HCT116 (cell line): Measurements from ENCODE around the gene PLSCR4. TPM values are rescaled to one million over a fixed set of nuclear protein-coding genes. Genes with fewer than 3 reads are reported as not detected.

Source experiments
- ATAC-seq: fragments of 200-7000 bp; cut with Tn5 transposase; 2 replicates; pipeline ENCODE4 v1.9.1; 2020; ENCODE audit warnings: mild to moderate bottlenecking, moderate library complexity
- BruUV-seq: library from RNA; stranded (reverse); fragments of 400-500 nt; replicated peaks from 2 replicates; lab custom pipeline; 2021; lab: Mats Ljungman, UMichigan
- CTCF ChIA-PET: fragments of 300-600 bp; sonication (Branson Sonifier 250); formaldehyde crosslinking; loops from one replicate; lab custom pipeline; 2021; ENCODE audit warnings: antibody characterized with exemption; lab: Charles Lee
- POLR2A ChIA-PET: fragments of 300-600, 350-600 bp; sonication (Branson Sonifier 250); formaldehyde crosslinking; loops from one replicate; lab custom pipeline; 2021; ENCODE audit warnings: antibody characterized with exemption; lab: Charles Lee
- RAD21 ChIA-PET, 2 experiments: fragments of 300-600 bp; sonication (Branson Sonifier 250); formaldehyde crosslinking; loops; one replicate each; lab custom pipeline; 2023; ENCODE audit warnings: low total read pairs in 2 of 2; ENCODE audit not compliant: uncharacterized antibody in 2 of 2, unreplicated experiment in 2 of 2, low non-redundant PET in 1 of 2; lab: Charles Lee
- DNase-seq: peaks from one replicate; pipeline ENCODE4 v3.0.0-alpha.2; 2010; ENCODE audit warnings: low read depth, low spot score
- H2AFZ ChIP-seq: fragments of 200-600 bp; shearing (Covaris generic), sonication (generic); 2 replicates; pipeline ENCODE4 v1.6.1; 2017; ENCODE audit warnings: low read depth, mixed run types, mixed read lengths, antibody characterized with exemption, low read length; ENCODE audit not compliant: poor library complexity, severe bottlenecking
- H3K27ac ChIP-seq: 2 replicates; pipeline ENCODE4 v1.5.1; 2012; ENCODE audit warnings: low read depth, low read length
- H3K27me3 ChIP-seq: fragments of 200-600 bp; sonication (generic); 2 replicates; pipeline ENCODE4 v1.6.1; 2016; ENCODE audit warnings: mixed run types, low read length, mixed read lengths; ENCODE audit not compliant: insufficient read depth
- H3K36me3 ChIP-seq, 2 experiments: fragments of 200-500 bp in 1 of 2; fragments of 200-600 bp in 1 of 2; sonication (Bioruptor generic) in 1 of 2; sonication (generic) in 1 of 2; 2 replicates each; pipeline versions ENCODE4 v1.5.1 to v1.6.1; 2014 to 2016; ENCODE audit warnings: low read length in 2 of 2, inconsistent platforms in 1 of 2, mixed read lengths in 1 of 2, mixed run types in 1 of 2; ENCODE audit not compliant: insufficient read depth in 2 of 2, control insufficient read depth in 1 of 2
- H3K4me1 ChIP-seq, 2 experiments: fragments of 200-600 bp in 1 of 2; sonication (generic) in 1 of 2; 2 replicates each; pipeline versions ENCODE4 v1.5.1 to v1.6.1; 2012 to 2017; ENCODE audit warnings: low read length in 2 of 2, inconsistent platforms in 1 of 2, mild to moderate bottlenecking in 1 of 2, mixed read lengths in 1 of 2, mixed run types in 1 of 2, moderate library complexity in 1 of 2; ENCODE audit not compliant: insufficient read depth in 2 of 2, control insufficient read depth in 1 of 2
- H3K4me2 ChIP-seq: fragments of 200-600 bp; sonication (generic); 2 replicates; pipeline ENCODE4 v1.6.1; 2017; ENCODE audit warnings: mixed run types, low read length, mixed read lengths
- H3K4me3 ChIP-seq, 2 experiments: fragments of 200-600 bp in 1 of 2; sonication (generic) in 1 of 2; replicated peaks in 1 of 2; 2 replicates each; pipeline ENCODE4 v1.5.1; 2011 to 2016; ENCODE audit warnings: low read length in 2 of 2, control low read depth in 1 of 2, low read depth in 1 of 2, mild to moderate bottlenecking in 1 of 2, mixed read lengths in 1 of 2, mixed run types in 1 of 2
- H3K79me2 ChIP-seq: fragments of 200-600 bp; sonication (generic); 2 replicates; pipeline ENCODE4 v1.6.1; 2017; ENCODE audit warnings: mild to moderate bottlenecking, mixed run types, low read length, moderate library complexity, mixed read lengths; ENCODE audit not compliant: insufficient read depth
- H3K9ac ChIP-seq: fragments of 200-600 bp; sonication (generic); 2 replicates; pipeline ENCODE4 v1.6.1; 2016; ENCODE audit warnings: low read length, mixed read lengths
- H3K9me2 ChIP-seq: fragments of 200-600 bp; sonication (generic), shearing (Covaris generic); 2 replicates; pipeline ENCODE4 v1.6.1; 2017; ENCODE audit warnings: mixed run types, mild to moderate bottlenecking, moderate library complexity; ENCODE audit not compliant: insufficient read depth
- H3K9me3 ChIP-seq, 2 experiments: fragments of 200-500 bp in 1 of 2; fragments of 200-600 bp in 1 of 2; sonication (Bioruptor generic) in 1 of 2; sonication (generic) in 1 of 2; 2 replicates each; pipeline ENCODE4 v1.6.1; 2014 to 2017; ENCODE audit warnings: low read length in 2 of 2, mixed read lengths in 2 of 2, inconsistent platforms in 1 of 2, low read depth in 1 of 2, mild to moderate bottlenecking in 1 of 2, mixed run types in 1 of 2, moderate library complexity in 1 of 2; ENCODE audit not compliant: control insufficient read depth in 1 of 2, insufficient read depth in 1 of 2
- H4K20me1 ChIP-seq: fragments of 200-600 bp; sonication (generic), shearing (Covaris generic); 2 replicates; pipeline ENCODE4 v1.6.1; 2017; ENCODE audit warnings: mixed run types, mild to moderate bottlenecking, moderate library complexity; ENCODE audit not compliant: insufficient read depth
- CBX3 ChIP-seq: IDR thresholded peaks from 2 replicates; pipeline ENCODE4 v1.6.1; 2012; ENCODE audit warnings: low read depth
- EGR1 ChIP-seq: IDR thresholded peaks from 2 replicates; pipeline ENCODE4 v1.6.1; 2012; ENCODE audit warnings: low read depth
- EZH2 ChIP-seq: fragments of 200-600 bp; sonication (generic); IDR thresholded peaks from 2 replicates; pipeline ENCODE4 v1.6.1; 2017; ENCODE audit warnings: antibody characterized with exemption, mixed run types
- POLR2AphosphoS5 ChIP-seq: IDR thresholded peaks from 2 replicates; pipeline ENCODE4 v1.6.1; 2011; ENCODE audit warnings: mild to moderate bottlenecking, low read depth, low read length, moderate library complexity
- RAD21 ChIP-seq: IDR thresholded peaks from 2 replicates; pipeline ENCODE4 v1.6.1; 2012; ENCODE audit warnings: low read depth, mild to moderate bottlenecking
- SRF ChIP-seq: IDR thresholded peaks from 2 replicates; pipeline ENCODE4 v1.6.1; 2012; ENCODE audit warnings: low read depth
- TCF7L2 ChIP-seq: IDR thresholded peaks from 2 replicates; pipeline ENCODE4 v1.7.0; 2011; ENCODE audit warnings: borderline replicate concordance, inconsistent platforms; ENCODE audit not compliant: insufficient read depth, insufficient read length; ENCODE audit errors: extremely low read depth
- ZFX ChIP-seq: fragments of 450-650 bp; IDR thresholded peaks from 2 replicates; pipeline ENCODE4 v1.6.1; 2017
- intact Hi-C: fragments of 100-400 bp; cut with micrococcal nuclease; formaldehyde crosslinking; loops from 2 replicates; pipeline ENCODE4 v1.10.0; 2022
- total RNA-seq: library from RNA; stranded (reverse); gene quantifications from one replicate; pipeline ENCODE4 v1.2.1, GENCODE V29; 2021; ENCODE audit not compliant: unreplicated experiment
- TF ChIP-seq, protein P1 (sequence below): IDR thresholded peaks from 2 replicates; pipeline ENCODE4 v1.6.1; 2011; ENCODE audit warnings: mild to moderate bottlenecking, low read length, moderate library complexity; ENCODE audit not compliant: insufficient replicate concordance; ENCODE audit errors: extremely low read depth

Gene PLSCR4
- total RNA-seq, 1 experiment from 2014 or later: 4.1 TPM

DNA sequence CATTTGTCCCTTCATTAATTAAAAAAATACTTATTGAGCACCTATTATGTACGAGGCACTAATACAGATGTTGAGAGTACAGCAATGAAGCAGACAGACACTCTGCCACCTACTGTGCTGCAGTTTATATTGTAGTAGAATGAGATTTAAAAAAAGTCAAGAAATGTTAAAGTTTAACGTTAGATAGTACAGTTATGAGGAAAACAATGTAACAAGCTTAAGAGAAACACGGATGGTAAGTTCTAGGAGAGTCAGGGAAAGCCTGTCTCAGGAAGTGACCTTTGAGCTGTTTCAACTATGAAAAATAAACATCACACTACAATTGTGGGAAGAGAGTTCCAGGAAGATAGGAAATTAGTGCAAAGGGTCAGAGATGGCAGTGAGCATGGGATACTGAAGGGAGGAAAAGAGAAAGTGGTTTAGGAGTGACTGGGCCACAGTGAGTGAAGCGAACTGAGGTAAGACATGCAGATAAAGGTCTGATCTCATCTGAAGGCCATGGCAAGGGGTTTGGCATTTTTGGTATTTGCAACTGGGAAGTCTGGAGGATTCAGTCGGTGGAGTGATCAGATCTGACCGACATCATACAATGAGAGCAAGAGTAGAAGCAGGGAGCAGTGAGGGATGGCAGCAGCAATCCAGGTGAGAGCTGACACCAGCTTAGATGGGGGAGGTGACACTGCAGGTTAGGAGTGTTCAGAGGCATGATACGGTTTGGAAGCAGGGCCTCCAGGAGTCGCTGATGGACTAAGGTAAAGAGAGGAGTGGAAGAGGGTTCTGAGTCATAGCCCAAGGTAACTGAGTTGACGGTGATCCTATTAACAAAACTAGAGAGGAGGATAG is 28.5 kb downstream of the PLSCR4 start (continued):
- TF ChIP-seq RAD21: peak; percentile 81
- TF ChIP-seq EGR1: no peak
- TF ChIP-seq, all 23 proteins: peak for 3

DNA sequence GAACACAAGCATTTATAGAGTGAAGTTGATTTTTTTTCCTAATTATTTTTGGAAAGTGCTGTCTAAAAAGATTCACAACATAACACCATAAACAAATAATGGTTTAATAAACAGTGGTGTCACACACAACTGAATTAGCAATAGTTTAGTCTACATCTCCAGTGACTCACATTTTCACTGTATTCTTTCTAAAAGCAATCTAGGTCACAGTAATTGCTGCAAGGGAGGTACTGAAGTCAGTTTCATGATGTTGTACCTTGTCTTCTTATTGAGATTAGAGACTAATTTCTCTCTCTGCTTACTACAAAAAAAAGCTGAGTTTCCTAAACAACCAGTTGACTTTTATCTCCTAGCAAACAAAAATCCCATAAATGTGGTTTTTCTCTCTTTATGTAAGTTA is 29.6 kb downstream of the PLSCR4 start:
- H3K27me3 ChIP-seq: no peaks in the 10 kb centered on the region
- DNase-seq (no peak), ATAC-seq (no peak)
- H3K79me2 ChIP-seq: no peaks in the 10 kb centered on the region
- no peak overlapping the region for H3K4me3 ChIP-seq
- no peaks in the 10 kb centered on the region for H3K36me3 ChIP-seq
- H2AFZ ChIP-seq: no peak overlapping the region
- H3K9ac ChIP-seq: no peak overlapping the region
- no peak for TF ChIP-seq POLR2AphosphoS5
- no peak for TF ChIP-seq ZFX
- TF ChIP-seq EZH2: no peak
- TF ChIP-seq, protein P1, sequence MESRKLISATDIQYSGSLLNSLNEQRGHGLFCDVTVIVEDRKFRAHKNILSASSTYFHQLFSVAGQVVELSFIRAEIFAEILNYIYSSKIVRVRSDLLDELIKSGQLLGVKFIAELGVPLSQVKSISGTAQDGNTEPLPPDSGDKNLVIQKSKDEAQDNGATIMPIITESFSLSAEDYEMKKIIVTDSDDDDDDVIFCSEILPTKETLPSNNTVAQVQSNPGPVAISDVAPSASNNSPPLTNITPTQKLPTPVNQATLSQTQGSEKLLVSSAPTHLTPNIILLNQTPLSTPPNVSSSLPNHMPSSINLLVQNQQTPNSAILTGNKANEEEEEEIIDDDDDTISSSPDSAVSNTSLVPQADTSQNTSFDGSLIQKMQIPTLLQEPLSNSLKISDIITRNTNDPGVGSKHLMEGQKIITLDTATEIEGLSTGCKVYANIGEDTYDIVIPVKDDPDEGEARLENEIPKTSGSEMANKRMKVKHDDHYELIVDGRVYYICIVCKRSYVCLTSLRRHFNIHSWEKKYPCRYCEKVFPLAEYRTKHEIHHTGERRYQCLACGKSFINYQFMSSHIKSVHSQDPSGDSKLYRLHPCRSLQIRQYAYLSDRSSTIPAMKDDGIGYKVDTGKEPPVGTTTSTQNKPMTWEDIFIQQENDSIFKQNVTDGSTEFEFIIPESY: no peak
- no peak for TF ChIP-seq CBX3
- no peak for TF ChIP-seq SRF
- TF ChIP-seq TCF7L2: no peak
- H3K9me2 ChIP-seq: no peaks in the 10 kb centered on the region
- BruUV-seq: no TSS peak
- H3K4me1 ChIP-seq: peaks cover 5 to 14% of the 10 kb centered on the region in 2 experiments; a peak in 3 of 4 replicates
- no peak overlapping the region for H3K4me2 ChIP-seq
- H3K9me3 ChIP-seq: no peaks in the 10 kb centered on the region
- intact Hi-C loops: loop anchor here (5.0 kb wide), 1 partner anchor 421 kb away; no protein-coding TSS in a partner anchor
- ChIA-PET CTCF (interaction anchor here (4.7 kb wide), 1 partner anchor 106 kb away, joined by 42 read pairs; no protein-coding TSS in a partner anchor), RAD21 (interaction anchor here in 1 of 2 experiments (2.8 kb wide), 1 partner anchor 106 kb away, joined by 13 read pairs; no protein-coding TSS in a partner anchor), POLR2A (no interaction called here)
- H3K27ac ChIP-seq: no peak overlapping the region
- no peaks in the 10 kb centered on the region for H4K20me1 ChIP-seq
